Peyer's patch (tissue), 4 donors: ENCODE measurements around the gene NFKBIE. TPM values are rescaled to one million over a fixed set of nuclear protein-coding genes. Genes with fewer than 3 reads are reported as not detected.

Source experiments
- DNase-seq, 3 donors: peaks; one replicate each; pipeline ENCODE4 v3.0.0-alpha.2; 2017 to 2019
- H3K27ac ChIP-seq, 4 donors: fragments of 200-600 bp; sonication (generic); one replicate each; pipeline ENCODE4 v1.5.1; 2016 to 2019
- H3K27me3 ChIP-seq, 2 donors: fragments of 200-600 bp; sonication (generic); one replicate each; pipeline ENCODE4 v1.5.1; 2019
- H3K36me3 ChIP-seq, 3 donors: fragments of 200-600 bp; sonication (generic); one replicate each; pipeline ENCODE4 v1.5.1; 2016 to 2019
- H3K4me1 ChIP-seq, 4 donors: fragments of 200-600 bp; sonication (generic); one replicate each; pipeline ENCODE4 v1.5.1; 2016 to 2019
- H3K4me3 ChIP-seq, 4 donors: fragments of 200-600 bp; sonication (generic); 1 replicate in 3 of 4; 2 replicates in 1 of 4; pipeline ENCODE4 v1.5.1; 2016 to 2019; ENCODE audit warnings: mild to moderate bottlenecking in 1 of 4
- H3K9me3 ChIP-seq, 4 donors: fragments of 200-600 bp; sonication (generic); one replicate each; pipeline ENCODE4 v1.5.1; 2016 to 2019; ENCODE audit warnings: mild to moderate bottlenecking in 1 of 4
- CTCF ChIP-seq, 6 experiments: fragments of 450-650 bp in 4 of 6; fragments of 200-600 bp in 2 of 6; sonication (generic) in 1 of 6; IDR thresholded peaks; one replicate each; pipeline ENCODE4 v1.5.1; 2017 to 2019; ENCODE audit warnings: antibody characterized with exemption in 6 of 6, mild to moderate bottlenecking in 3 of 6, moderate library complexity in 1 of 6
- POLR2A ChIP-seq, 2 donors: fragments of 450-650 bp; IDR thresholded peaks; one replicate each; pipeline ENCODE4 v1.5.1; 2017; ENCODE audit warnings: antibody characterized with exemption in 2 of 2, mild to moderate bottlenecking in 2 of 2, moderate library complexity in 2 of 2
- total RNA-seq, 4 donors: library from RNA; depleted of rRNA; stranded (reverse); fragments of >200 nt; gene quantifications; one replicate each; pipeline ENCODE4 v1.1.0, GENCODE V29; 2016

The NFKBIE gene
- total RNA-seq, 4 donors from 2014 or later, result 16.9 to 36.3 (median 24.9) TPM

GRCh38 chr6:44223319-44224028 lies 41.9 kb downstream of the NFKBIE start, which contains the start of gene SLC29A1:
TSS of gene SLC29A1 (plus strand) at chr6:44223595. CDS start at chr6:44227314, 3,719 bp downstream.
- Histone ChIP-seq H3K9me3 (no peaks in the 10 kb centered on the region), H3K27ac (peak within 1 kb of the TSS; percentile 49 to 72 (median 66)), H3K27me3 (no peaks in the 10 kb centered on the region), H3K4me3 (peak within 1 kb of the TSS; percentile 53 to 78 (median 67)), H3K4me1 (peaks cover 0 to 76% (median 10%) of the 10 kb centered on the region in 4 donors), H3K36me3 (no peaks in the 10 kb centered on the region)
- TF ChIP-seq POLR2A (IDR thresholded peaks at IDR 0.05), result no peak
- TF ChIP-seq CTCF (IDR thresholded peaks at IDR 0.05), result peak in 3 of 6 experiments; percentile 15 to 28 (median 16)
- DNase-seq, result peak; percentile 82 to 90 (median 86)

- Histone ChIP-seq H3K27me3 (no peaks in the 10 kb centered on the region), H3K9me3 (no peaks in the 10 kb centered on the region), H3K4me3 (peak overlapping the region; percentile 53 to 78 (median 67)), H3K4me1 (peaks cover 0 to 84% (median 15%) of the 10 kb centered on the region in 4 donors), H3K36me3 (no peaks in the 10 kb centered on the region), H3K27ac (peak overlapping the region; percentile 49 to 72 (median 66))
- TF ChIP-seq CTCF (IDR thresholded peaks at IDR 0.05), result no peak
- TF ChIP-seq POLR2A (IDR thresholded peaks at IDR 0.05), result no peak
- DNase-seq, result no peak
These were observed 42.6 kb downstream of the NFKBIE start for GRCh38 chr6:44222486-44223318.

GRCh38 chr6:44221961-44222335 lies 43.4 kb downstream of the NFKBIE start:
- H3K9me3 ChIP-seq, result no peaks in the 10 kb centered on the region
- H3K27me3 ChIP-seq, result no peaks in the 10 kb centered on the region
- no peak for DNase-seq
- H3K36me3 ChIP-seq, result no peaks in the 10 kb centered on the region
- TF ChIP-seq POLR2A (IDR thresholded peaks at IDR 0.05) (no peak), CTCF (IDR thresholded peaks at IDR 0.05) (no peak)
- peak overlapping the region in 1 of 4 donors; percentile 3 for H3K4me3 ChIP-seq
- peaks cover 0 to 86% (median 15%) of the 10 kb centered on the region in 4 donors for H3K4me1 ChIP-seq
- H3K27ac ChIP-seq, result peak overlapping the region; percentile 16 to 72 (median 60)

- H3K27me3 ChIP-seq, result no peaks in the 10 kb centered on the region
- peaks cover 0 to 85% (median 17%) of the 10 kb centered on the region in 4 donors for H3K4me1 ChIP-seq
- H3K27ac ChIP-seq, result peak overlapping the region; percentile 16 to 72 (median 60)
- peak; percentile 65 to 94 (median 93) for DNase-seq
- H3K4me3 ChIP-seq, result peak overlapping the region in 1 of 4 donors; percentile 3
- H3K36me3 ChIP-seq, result no peaks in the 10 kb centered on the region
- no peaks in the 10 kb centered on the region for H3K9me3 ChIP-seq
- TF ChIP-seq CTCF (IDR thresholded peaks at IDR 0.05) (peak; percentile 55 to 94 (median 78)), POLR2A (IDR thresholded peaks at IDR 0.05) (no peak)
These were observed 43.9 kb downstream of the NFKBIE start for GRCh38 chr6:44221291-44221960.

GRCh38 chr6:44220913-44221290 lies 44.4 kb downstream of the NFKBIE start:
- no peaks in the 10 kb centered on the region for H3K27me3 ChIP-seq
- no peak overlapping the region for H3K4me3 ChIP-seq
- no peaks in the 10 kb centered on the region for H3K36me3 ChIP-seq
- no peak for DNase-seq
- no peaks in the 10 kb centered on the region for H3K9me3 ChIP-seq
- H3K4me1 ChIP-seq, result peaks cover 0 to 80% (median 17%) of the 10 kb centered on the region in 4 donors
- peak overlapping the region in 3 of 4 donors; percentile 60 to 72 (median 61) for H3K27ac ChIP-seq
- TF ChIP-seq CTCF (IDR thresholded peaks at IDR 0.05) (no peak), POLR2A (IDR thresholded peaks at IDR 0.05) (no peak)
